Ishikawa (cell line): ENCODE results near the gene TCTN3.

ENCODE experiments used
- CEBPB ChIP-seq: IDR thresholded peaks from 2 replicates; pipeline ENCODE4 v1.6.1; 2012
- CREB1 ChIP-seq: IDR thresholded peaks from 2 replicates; pipeline ENCODE4 v1.6.1; 2012; ENCODE audit warnings: low read depth
- EGR1 ChIP-seq: IDR thresholded peaks from 2 replicates; pipeline ENCODE4 v1.6.1; 2012
- EP300 ChIP-seq: IDR thresholded peaks from 2 replicates; pipeline ENCODE4 v1.6.1; 2012; ENCODE audit warnings: borderline replicate concordance
- FOXM1 ChIP-seq: IDR thresholded peaks from 2 replicates; pipeline ENCODE4 v1.6.1; 2012; ENCODE audit warnings: low read depth, borderline replicate concordance
- MAX ChIP-seq: IDR thresholded peaks from 2 replicates; pipeline ENCODE4 v1.6.1; 2012
- NFIC ChIP-seq: IDR thresholded peaks from 2 replicates; pipeline ENCODE4 v1.6.1; 2012
- RAD21 ChIP-seq: IDR thresholded peaks from 2 replicates; pipeline ENCODE4 v1.6.1; 2012; ENCODE audit warnings: low read depth
- TAF1 ChIP-seq: IDR thresholded peaks from 2 replicates; pipeline ENCODE4 v1.6.1; 2012; ENCODE audit warnings: low read depth, mild to moderate bottlenecking
- TCF12 ChIP-seq: IDR thresholded peaks from 2 replicates; pipeline ENCODE4 v1.6.1; 2012; ENCODE audit warnings: low read depth
- TEAD4 ChIP-seq: IDR thresholded peaks from 2 replicates; pipeline ENCODE4 v1.6.1; 2012
- USF1 ChIP-seq: IDR thresholded peaks from 2 replicates; pipeline ENCODE4 v1.6.1; 2012
- YY1 ChIP-seq: IDR thresholded peaks from 2 replicates; pipeline ENCODE4 v1.6.1; 2012; ENCODE audit warnings: low read depth
- ZBTB7A ChIP-seq: IDR thresholded peaks from 2 replicates; pipeline ENCODE4 v1.6.1; 2012; ENCODE audit warnings: low read depth
- TF ChIP-seq, protein P1 (sequence below): IDR thresholded peaks from 2 replicates; pipeline ENCODE4 v1.6.1; 2012; ENCODE audit warnings: low read depth, mild to moderate bottlenecking

The TCTN3 gene

GRCh38 chr10:95657250-95657649 is 36.5 kb downstream of the TCTN3 start:
- TF ChIP-seq YY1 (no peak), TCF12 (no peak), NFIC (no peak), CREB1 (no peak)

DNA sequence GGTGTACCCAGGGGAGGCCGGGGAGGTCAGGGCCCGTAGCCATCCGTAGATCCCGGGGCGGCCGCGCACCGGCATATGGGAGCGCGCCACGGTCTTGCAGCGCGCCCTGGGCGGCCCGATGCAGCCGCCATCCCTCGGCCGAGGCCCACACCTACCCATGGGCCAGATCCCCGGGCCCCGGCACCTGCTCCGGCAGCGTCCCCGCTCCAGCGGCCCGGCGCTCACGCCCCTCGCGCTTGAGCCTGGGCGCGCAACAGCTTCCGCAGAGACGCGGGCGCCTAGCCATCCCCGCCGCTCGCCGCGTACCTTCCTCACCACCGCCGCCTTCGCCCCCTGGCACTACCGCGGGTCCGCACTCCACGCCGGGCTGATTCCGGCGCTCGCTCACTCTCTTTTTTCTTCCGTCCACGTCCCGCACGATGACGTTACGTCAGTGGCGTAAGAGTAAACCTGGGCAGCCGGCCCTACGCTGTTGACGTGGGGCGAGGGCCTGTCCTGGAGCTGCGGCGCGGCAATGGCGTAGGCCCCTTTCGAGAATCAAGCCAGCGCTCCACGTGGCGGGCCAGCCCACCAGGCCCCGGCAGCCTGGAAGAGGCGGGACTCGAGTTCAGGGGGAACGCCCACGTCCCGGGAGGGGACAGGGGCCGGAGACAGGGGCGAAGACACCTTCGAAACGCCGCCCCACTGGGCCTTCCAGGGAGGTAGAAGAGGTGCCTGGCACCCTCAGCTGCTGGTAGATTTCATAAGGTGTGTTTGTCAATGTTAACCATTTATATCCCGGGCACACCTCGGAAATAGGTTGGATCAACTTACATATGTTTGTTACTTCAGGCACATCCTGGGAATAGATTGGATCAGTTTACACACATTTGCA is 37.2 kb downstream of the TCTN3 start, which contains the start of gene ALDH18A1:
ALDH18A1 (minus strand) TSS at position 421 of the 874 bp plus-strand sequence. CDS start 3,334 bp downstream, outside the sequence.
- TF ChIP-seq EGR1 (peak; percentile 21), EP300 (peak; percentile 27; the same call in 1 of the 2 replicates), YY1 (peak; percentile 80), TEAD4 (no peak; the same call in 1 of the 2 replicates), ZBTB7A (no peak), CEBPB (no peak; the same call in 1 of the 2 replicates), RAD21 (0 out of 2 replicates have a peak, but pooled peaks have one; percentile 2), USF1 (peak; percentile 75), TAF1 (peak; percentile 47), FOXM1 (no peak), NFIC (no peak; the same call in 1 of the 2 replicates), TCF12 (peak; percentile 58), MAX (peak; percentile 98), CREB1 (peak; percentile 86)
- TF ChIP-seq, protein P1, sequence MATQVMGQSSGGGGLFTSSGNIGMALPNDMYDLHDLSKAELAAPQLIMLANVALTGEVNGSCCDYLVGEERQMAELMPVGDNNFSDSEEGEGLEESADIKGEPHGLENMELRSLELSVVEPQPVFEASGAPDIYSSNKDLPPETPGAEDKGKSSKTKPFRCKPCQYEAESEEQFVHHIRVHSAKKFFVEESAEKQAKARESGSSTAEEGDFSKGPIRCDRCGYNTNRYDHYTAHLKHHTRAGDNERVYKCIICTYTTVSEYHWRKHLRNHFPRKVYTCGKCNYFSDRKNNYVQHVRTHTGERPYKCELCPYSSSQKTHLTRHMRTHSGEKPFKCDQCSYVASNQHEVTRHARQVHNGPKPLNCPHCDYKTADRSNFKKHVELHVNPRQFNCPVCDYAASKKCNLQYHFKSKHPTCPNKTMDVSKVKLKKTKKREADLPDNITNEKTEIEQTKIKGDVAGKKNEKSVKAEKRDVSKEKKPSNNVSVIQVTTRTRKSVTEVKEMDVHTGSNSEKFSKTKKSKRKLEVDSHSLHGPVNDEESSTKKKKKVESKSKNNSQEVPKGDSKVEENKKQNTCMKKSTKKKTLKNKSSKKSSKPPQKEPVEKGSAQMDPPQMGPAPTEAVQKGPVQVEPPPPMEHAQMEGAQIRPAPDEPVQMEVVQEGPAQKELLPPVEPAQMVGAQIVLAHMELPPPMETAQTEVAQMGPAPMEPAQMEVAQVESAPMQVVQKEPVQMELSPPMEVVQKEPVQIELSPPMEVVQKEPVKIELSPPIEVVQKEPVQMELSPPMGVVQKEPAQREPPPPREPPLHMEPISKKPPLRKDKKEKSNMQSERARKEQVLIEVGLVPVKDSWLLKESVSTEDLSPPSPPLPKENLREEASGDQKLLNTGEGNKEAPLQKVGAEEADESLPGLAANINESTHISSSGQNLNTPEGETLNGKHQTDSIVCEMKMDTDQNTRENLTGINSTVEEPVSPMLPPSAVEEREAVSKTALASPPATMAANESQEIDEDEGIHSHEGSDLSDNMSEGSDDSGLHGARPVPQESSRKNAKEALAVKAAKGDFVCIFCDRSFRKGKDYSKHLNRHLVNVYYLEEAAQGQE: no peak

- TF ChIP-seq TCF12 (no peak), EGR1 (peak; percentile 66; the same call in 1 of the 2 replicates)
These were observed 38.0 kb downstream of the TCTN3 start for GRCh38 chr10:95655571-95656290.

DNA sequence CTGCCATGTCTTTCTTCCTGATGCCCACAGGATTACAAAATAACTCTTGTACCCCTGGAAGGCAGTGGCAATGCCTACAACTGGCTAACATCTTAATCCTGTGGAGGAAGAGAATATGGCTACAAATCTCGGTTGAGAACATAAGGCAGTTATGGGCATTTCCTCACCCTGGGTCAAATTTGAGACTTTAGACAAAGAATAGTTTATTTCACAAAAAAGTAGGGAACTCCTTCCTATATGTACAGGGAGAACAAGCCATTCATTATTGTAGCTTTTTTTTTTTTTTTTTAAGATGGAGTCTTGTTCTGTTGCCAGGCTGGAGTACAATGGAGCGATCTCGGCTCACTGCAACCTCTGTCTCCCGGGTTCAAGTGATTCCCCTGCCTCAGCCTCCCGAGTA is 39.8 kb downstream of the TCTN3 start:
- TF ChIP-seq YY1 (no peak), RAD21 (no peak), EP300 (no peak), TCF12 (no peak), MAX (no peak), NFIC (no peak), USF1 (no peak), ZBTB7A (no peak)

- TF ChIP-seq TEAD4 (no peak), USF1 (0 out of 2 replicates have a peak, but pooled peaks have one; percentile 26)
These were observed 42.2 kb downstream of the TCTN3 start for GRCh38 chr10:95651346-95652060.

- TF ChIP-seq TCF12: no peak
- TF ChIP-seq MAX: no peak
- no peak for TF ChIP-seq RAD21
- no peak for TF ChIP-seq TEAD4
- TF ChIP-seq, protein P1: no peak
- TF ChIP-seq TAF1: no peak
- TF ChIP-seq USF1: no peak
- no peak for TF ChIP-seq CEBPB
- TF ChIP-seq CREB1: no peak
- TF ChIP-seq NFIC: no peak
- TF ChIP-seq EGR1: no peak
These were observed 43.5 kb downstream of the TCTN3 start for GRCh38 chr10:95650232-95650631.
